Glutamatergic neuron (in vitro differentiated cells): ENCODE data around the gene DDX47. TPM values are rescaled to one million over a fixed set of nuclear protein-coding genes. Genes with fewer than 3 reads are reported as not detected.
"Not testable (repeated sequence)": the region's sequence is repeated elsewhere in the genome, so short reads cannot be mapped to it uniquely, and the experiment has no call there.

Source experiments
- DNase-seq: peaks from one replicate; pipeline ENCODE4 v3.0.0; 2022
- H3K27ac Mint-ChIP-seq: one replicate; pipeline ENCODE4 v1.8.0; 2020; ENCODE audit warnings: mild to moderate bottlenecking, mixed read lengths, inconsistent platforms; ENCODE audit not compliant: unreplicated experiment
- H3K27me3 Mint-ChIP-seq: one replicate; pipeline ENCODE4 v1.8.0; 2020; ENCODE audit warnings: mild to moderate bottlenecking, moderate library complexity, mixed read lengths, inconsistent platforms; ENCODE audit not compliant: unreplicated experiment
- H3K36me3 Mint-ChIP-seq: one replicate; pipeline ENCODE4 v1.8.0; 2020; ENCODE audit warnings: mild to moderate bottlenecking, mixed read lengths, inconsistent platforms; ENCODE audit not compliant: unreplicated experiment
- H3K4me1 Mint-ChIP-seq: one replicate; pipeline ENCODE4 v1.8.0; 2020; ENCODE audit warnings: mild to moderate bottlenecking, low read depth, mixed read lengths, inconsistent platforms; ENCODE audit not compliant: unreplicated experiment
- H3K4me3 Mint-ChIP-seq: one replicate; pipeline ENCODE4 v1.8.0; 2020; ENCODE audit warnings: mild to moderate bottlenecking, mixed read lengths, inconsistent platforms; ENCODE audit not compliant: unreplicated experiment
- H3K9me3 Mint-ChIP-seq: one replicate; pipeline ENCODE4 v1.8.0; 2020; ENCODE audit warnings: mild to moderate bottlenecking, moderate library complexity, mixed read lengths, inconsistent platforms; ENCODE audit not compliant: unreplicated experiment
- CTCF ChIP-seq: fragments of 200-600 bp; sonication (generic); IDR thresholded peaks from one replicate; pipeline ENCODE4 v1.5.0; 2021; ENCODE audit not compliant: partially characterized antibody, unreplicated experiment
- total RNA-seq: library from RNA; stranded (reverse); fragmentation: NEBNext Ultra II Directional; extraction: Animal tissue kit (Norgen Biotek cat#: 25700); gene quantifications from one replicate; pipeline ENCODE4 v1.2.1, GENCODE V29; 2021; ENCODE audit not compliant: unreplicated experiment

The DDX47 gene
- total RNA-seq, 1 donor from 2014 or later: 31.0 TPM

DNA sequence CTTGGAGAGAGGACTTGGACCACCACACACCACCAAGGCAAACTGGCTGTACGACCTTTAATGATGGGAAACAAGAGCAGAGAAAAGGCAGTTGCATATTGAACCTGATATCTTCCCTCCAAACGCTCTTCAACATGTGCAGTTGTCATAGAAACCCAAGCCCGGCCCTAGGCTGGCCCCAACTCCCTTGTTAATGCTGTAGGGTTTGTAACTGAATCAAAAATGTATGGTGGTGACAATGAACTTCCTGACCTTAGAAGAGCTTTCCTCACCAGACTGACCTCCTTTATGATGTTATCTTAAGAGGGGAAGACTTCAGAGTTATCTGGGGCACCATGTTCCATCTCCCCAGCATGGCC, 15.4 kb upstream of the DDX47 start:
- peaks cover 6% of the 10 kb centered on the region for H3K9me3 Mint-ChIP-seq
- TF ChIP-seq CTCF: no peak
- H3K4me3 Mint-ChIP-seq: no peak overlapping the region
- DNase-seq: no peak
- H3K27ac Mint-ChIP-seq: no peak overlapping the region
- no peaks in the 10 kb centered on the region for H3K27me3 Mint-ChIP-seq
- H3K4me1 Mint-ChIP-seq: no peaks in the 10 kb centered on the region
- H3K36me3 Mint-ChIP-seq: no peaks in the 10 kb centered on the region

DNA sequence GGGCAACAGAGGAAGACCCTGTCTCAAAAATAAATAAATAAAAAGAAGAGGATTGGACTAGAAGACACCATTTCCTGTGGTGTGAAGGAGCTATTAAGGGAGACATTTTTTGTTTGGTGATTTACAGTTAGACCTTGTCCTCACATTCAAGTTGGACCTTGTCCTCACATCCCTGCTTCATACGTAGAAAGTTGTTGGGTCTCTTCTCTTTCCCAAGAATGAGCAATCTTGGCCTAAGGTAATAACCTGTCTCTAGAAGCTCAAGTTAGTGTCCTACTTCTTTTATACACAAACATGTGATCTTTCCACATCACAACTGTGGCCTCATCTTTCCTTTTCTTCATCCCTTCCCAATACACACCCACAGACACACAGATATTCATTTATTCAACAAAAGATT, 14.7 kb upstream of the DDX47 start:
- Mint-ChIP-seq H3K27me3 (no peaks in the 10 kb centered on the region), H3K27ac (no peak overlapping the region), H3K9me3 (peaks cover 6% of the 10 kb centered on the region), H3K4me1 (no peaks in the 10 kb centered on the region), H3K36me3 (no peaks in the 10 kb centered on the region), H3K4me3 (no peak overlapping the region)
- no peak for TF ChIP-seq CTCF
- no peak for DNase-seq

DNA sequence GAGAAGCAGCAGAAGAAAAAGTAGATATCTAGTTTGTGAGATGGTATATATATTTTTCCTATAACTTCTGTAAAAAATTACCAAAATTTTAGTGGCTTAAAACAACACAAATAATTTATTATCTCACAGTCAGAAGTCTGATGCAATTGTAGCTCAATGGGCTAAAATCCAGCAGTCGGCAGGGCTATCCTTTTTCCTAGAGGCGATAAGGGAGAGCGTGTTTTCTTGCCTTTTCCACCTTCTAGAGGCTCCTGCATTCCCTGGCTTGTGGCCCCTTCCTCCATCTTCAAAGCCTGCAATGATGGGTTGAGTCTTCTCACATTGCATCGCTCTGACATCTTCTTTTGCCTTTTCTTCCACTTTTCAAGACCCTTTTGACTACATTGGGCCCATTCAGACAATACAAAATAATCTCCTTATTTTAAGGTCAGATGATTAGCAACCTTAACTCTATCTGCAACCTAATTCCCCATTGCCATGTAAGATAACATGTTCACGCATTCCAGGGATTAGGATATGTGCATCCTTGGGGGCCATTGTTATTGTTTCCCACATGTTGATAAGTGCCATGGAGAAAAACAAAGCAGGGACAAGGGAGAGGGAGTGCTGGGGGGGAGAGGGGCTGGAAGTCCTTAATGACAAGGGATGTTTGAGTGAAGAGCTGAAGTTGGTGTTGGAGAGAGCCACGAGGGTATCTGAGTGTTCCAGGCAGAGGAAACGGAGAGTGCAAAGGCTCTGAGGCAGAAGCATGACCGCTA, 13.8 kb upstream of the DDX47 start:
- Mint-ChIP-seq H3K36me3 (no peaks in the 10 kb centered on the region), H3K4me1 (no peaks in the 10 kb centered on the region), H3K27ac (no peak overlapping the region), H3K9me3 (peaks cover 6% of the 10 kb centered on the region), H3K4me3 (no peak overlapping the region), H3K27me3 (no peaks in the 10 kb centered on the region)
- no peak for TF ChIP-seq CTCF
- no peak for DNase-seq

DNA sequence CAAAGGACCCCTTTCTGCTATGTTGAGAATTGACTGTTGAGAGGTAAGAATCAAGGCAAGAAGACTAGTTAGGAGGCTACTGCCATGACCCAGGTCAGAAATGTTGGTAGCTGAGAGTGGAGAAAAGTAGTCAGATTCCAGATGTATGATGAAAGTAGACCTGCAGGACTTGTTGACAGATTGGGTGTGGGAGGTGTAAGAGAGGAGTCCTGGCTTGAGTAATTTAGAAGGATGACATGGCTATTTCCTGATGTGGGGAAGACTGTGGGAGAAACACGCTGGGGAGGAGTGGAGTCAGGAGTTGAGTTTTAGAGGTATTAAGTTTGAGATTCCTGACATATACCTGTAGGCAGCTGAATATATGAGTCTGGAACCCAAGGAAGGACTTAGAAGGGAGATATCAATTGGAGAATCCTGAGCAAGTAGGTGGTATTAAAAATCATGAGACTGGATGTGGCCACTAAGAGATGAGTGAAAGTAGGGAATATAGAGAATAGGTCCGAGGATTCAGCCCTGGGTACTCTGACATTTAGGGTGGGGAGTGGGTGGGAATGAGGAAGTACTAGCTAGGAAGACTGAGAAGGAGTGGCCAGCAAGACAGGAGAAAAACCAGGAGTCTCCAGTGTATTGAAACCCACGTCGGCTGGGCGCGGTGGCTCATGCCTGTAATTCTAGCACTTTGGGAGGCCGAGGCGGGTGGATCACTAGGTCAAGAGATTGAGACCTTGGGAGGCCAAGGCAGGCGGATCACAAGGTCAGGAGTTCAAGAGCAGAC, 12.6 kb upstream of the DDX47 start:
- TF ChIP-seq CTCF: no peak
- H3K4me3 Mint-ChIP-seq: no peak overlapping the region
- peaks cover 6% of the 10 kb centered on the region for H3K9me3 Mint-ChIP-seq
- no peaks in the 10 kb centered on the region for H3K36me3 Mint-ChIP-seq
- no peak overlapping the region for H3K27ac Mint-ChIP-seq
- DNase-seq: no peak
- peaks cover 3% of the 10 kb centered on the region for H3K27me3 Mint-ChIP-seq
- H3K4me1 Mint-ChIP-seq: no peaks in the 10 kb centered on the region

DNA sequence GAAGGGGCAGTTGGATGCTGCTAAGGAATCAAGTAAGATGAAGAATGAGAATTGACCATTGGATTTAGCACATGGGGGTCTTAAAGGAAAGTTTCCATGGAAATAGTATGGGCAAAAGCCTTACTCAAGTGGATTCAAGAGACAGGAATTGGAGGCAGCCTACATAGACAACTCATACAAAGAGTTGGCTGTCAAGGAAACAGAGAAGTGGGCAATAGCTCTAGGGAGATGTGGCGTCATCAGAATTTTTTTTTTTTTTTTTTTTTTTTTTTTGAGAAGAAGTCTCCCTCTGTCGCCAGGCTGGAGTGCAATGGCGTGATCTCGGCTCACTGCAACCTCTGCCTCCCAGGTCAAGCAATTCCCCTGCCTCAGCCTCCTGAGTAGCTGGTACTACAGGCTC, 11.5 kb upstream of the DDX47 start:
- not testable (repeated sequence) for H3K27ac Mint-ChIP-seq, H3K9me3 Mint-ChIP-seq, H3K4me1 Mint-ChIP-seq, DNase-seq, H3K36me3 Mint-ChIP-seq, H3K27me3 Mint-ChIP-seq, H3K4me3 Mint-ChIP-seq
